GM19023 (cell line): ENCODE data around the gene HK3.

ENCODE experiments used
- ATAC-seq: cut with Tn5 transposase; IDR thresholded peaks from one replicate; pipeline ENCODE4 v1.9.1; 2021; ENCODE audit warnings: mild to moderate bottlenecking, moderate library complexity; ENCODE audit not compliant: unreplicated experiment

The HK3 gene

GRCh38 chr5:176899296-176899891 lies at the start of gene HK3:
Gene HK3 (minus strand): TSS chr5:176899346. CDS start chr5:176896159, 3,187 bp downstream.
- no peak for ATAC-seq

DNA sequence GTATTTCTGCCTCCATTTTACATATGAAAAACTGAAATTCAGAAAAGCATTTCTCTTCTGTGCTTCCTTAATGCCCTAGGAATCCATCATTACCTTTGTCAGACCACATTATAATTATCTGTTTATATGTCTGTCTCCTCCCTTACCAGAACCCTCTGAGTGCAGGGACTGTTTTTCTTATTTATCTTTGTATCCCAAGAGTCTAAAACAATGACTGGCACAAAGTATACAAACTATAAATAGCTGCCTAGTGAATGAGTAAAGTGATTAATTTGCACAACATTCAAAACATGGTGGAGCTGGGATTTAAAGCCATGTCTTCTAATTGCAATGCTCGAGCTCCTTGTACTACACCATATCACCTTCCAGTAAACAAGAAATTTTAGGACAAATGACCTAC lies 49.3 kb upstream of the HK3 start:
- ATAC-seq: no peak

DNA sequence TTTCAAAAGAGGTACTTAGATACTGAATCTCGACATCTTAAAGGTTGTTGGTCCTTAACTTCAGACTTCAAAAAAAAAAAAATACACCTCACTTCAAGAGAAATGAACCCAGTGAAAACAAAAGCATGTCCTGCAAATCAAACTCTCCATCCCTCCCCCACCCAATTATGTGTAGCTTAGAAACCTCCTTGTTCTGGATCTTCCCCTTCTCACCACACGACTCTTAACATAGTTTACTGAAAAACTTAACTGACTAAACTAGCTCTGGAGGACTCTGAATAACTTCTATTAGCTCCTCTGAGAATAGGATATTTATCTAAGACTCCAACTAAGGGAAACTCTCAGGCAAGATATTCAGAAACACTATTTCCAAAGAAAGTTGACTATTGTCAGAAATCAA lies 48.7 kb upstream of the HK3 start:
- ATAC-seq: no peak

DNA sequence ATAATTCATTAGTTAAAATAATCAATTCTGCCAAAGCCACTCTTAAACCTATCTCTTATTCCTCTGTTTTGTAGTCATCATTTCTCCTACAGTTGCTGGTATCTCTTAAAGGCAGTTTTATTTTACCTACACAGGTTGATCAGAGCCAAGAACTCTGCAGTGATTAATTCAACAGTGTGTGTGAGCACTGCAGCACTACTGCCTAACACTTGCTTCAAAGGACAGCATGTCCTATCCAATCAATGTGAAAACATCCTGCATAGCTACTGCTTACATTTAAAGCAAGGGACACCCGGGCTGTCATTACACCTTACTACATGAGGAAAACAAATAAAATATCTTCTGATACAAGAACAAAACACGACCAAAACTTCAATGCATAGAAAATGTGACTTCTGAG lies 45.1 kb upstream of the HK3 start:
- no peak for ATAC-seq

DNA sequence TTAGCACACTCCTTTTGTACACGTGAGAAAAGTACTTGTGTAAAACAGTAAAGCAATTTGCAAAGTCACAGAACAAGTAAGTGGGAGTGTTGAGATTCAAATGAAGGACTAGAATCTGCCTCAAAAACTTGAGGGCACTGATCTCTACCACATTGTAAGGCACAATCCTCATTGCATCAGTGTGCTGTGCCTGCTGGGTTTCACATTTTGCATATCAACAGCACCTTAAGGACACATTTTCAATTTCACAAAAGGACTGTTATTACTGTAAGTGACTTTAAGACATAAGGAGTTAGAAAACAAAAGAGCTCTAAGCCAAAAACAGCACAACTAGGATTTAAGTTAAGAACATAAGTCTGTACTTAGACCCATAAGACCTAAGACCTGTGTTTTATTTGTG lies 44.7 kb upstream of the HK3 start:
- ATAC-seq: no peak

DNA sequence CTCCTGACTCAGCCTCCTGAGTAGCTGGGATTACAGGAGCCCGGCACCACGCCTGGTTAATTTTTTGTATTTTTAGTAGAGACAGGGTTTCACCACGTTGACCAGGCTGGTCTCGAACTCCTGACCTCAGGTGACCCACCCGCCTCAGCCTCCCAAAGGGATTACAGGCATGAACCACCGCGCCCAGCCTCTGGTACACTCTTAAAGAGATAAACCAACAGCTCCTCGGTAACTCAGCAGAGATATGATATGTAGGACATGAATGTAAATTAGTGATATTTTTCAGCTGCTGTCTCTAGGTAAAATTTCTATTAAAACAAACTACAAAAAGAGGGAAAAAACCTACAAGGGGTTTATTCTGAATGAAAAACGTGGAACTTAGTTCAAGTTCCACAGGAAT lies 42.8 kb upstream of the HK3 start:
- no peak for ATAC-seq

DNA sequence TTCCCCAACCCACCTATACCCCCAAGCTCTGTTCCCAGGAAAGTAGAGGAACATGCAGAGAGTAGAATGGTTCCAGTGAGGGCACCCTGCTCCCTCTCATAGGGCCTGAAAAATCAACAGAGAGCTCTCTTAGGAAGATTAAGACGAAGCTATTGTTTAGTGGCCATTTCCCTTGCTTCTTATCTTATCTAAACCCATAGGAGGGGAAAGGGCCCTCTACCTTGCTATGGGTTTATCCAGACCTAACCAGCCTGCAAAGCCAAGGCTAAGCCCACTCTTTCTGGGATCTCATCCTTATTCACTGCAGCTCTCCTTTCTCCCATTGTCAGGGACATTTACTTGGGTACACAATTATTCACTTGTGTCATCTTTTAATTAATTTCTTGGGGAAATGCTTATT lies 39.3 kb upstream of the HK3 start:
- ATAC-seq: no peak

DNA sequence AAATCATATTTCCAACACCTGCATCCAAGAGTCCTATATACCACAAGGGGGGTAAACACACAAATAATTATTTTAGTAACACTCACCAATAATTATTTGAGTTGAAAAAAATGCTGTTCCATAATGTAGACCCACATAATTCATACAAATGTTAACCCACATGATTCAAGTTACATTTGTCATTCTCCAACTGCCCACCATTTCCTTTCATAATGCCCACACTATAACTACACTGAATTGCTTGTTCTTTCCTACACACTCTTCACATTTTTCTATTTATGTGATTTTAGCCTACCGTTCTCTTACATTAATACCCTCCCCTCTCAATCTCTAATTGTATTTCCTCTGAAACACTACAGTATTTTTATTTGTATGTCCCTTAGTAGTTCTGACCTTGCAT lies 35.9 kb upstream of the HK3 start:
- ATAC-seq: no peak

GRCh38 chr5:176934309-176934930 lies 35.3 kb upstream of the HK3 start:
- ATAC-seq: no peak

GRCh38 chr5:176929654-176930053 lies 30.5 kb upstream of the HK3 start:
- no peak for ATAC-seq

DNA sequence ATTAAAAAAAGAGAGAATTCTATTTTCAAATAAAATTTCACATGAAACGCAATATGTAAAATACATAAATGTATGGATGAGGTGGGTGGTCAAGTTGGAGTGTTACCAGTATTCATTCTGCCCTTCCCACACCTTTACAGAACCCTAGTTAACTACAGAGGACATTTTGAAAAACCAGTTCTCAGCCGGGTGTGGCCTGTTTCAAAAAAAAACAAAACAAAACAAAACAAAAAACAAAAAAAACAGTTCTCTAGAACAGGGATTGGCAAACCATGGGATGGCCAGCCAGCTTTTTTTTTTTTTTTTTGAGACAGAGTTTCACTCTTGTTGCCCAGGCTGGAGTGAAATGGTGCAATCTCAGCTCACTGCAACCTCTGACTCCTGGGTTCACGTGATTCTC lies 28.4 kb upstream of the HK3 start:
- ATAC-seq: no peak

DNA sequence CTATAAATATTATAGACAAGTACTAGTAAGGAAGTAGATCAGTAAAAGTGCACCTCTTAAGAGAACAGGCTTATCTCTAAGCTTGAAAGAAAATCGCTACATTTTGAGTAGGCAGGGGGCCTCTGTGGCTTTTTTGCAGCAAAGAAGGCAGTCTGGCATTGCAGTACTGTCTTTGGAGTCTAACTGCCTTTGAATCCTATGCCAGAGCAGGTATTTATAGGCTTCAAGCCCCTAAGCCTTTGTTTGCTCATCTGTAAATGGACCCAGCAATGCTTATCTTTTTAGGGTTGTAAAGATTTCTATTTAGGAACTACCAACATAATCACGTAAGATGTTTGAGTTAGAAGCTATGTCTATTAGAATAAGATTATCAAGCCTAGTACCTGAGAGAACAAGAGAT lies 23.7 kb upstream of the HK3 start:
- ATAC-seq: no peak

- ATAC-seq: no peak
Measured at GRCh38 chr5:176921714-176922113, 22.6 kb upstream of the HK3 start.

DNA sequence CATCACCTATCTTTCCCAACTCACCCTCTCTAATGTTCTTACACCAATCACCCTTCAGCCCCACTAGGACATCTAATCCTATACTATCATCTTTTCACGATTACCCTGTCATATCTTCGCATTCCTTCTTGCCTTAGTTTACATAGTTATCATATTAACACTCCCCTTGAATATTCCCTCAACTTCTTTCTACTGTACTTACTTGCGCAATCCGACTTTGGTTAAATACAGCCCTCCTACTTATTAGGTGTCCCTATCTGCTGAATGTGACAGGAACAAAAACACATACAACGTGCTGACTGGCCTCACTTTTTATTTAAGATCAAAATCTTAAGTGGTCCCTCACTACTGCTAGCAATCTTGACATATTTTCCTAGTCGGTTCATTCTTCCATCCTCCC lies 19.5 kb upstream of the HK3 start:
- ATAC-seq: no peak

DNA sequence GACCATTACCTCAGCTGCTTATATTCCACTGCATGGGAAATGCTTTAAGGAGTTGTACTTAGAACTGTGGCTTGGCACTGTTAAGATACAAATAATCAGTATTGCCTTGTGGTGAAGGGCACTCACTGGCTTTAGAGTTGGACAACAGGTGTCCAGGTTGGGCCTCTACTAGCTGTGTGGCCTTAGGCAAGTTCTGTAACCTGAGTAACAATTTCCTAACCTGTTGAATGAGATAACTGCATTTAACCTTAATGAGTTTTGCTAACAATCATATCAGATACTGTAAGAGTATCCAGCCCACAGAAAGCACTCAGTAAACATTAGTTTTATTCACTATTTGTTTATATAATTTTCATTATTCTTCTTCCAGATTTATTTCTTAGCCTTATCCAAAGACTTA lies 17.2 kb upstream of the HK3 start:
- no peak for ATAC-seq

DNA sequence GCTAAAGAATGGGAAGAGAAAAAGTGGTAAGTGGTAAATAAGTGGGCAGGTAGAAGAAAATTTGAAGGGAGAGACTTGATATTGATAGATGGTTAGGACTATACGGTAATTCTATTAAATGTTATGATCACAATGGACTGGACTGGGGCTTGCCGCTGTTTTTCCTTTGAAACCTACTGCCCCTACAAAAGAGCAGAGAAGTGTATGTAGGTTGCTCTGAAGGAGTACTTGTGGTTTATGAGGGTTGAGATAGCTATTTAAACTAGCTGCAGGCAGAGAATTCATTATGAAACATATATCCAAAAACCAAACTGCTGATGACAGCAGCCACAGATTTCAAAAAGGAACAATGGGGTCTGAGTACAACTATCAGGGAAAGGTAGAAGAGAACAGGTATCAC lies 16.8 kb upstream of the HK3 start:
- no peak for ATAC-seq

DNA sequence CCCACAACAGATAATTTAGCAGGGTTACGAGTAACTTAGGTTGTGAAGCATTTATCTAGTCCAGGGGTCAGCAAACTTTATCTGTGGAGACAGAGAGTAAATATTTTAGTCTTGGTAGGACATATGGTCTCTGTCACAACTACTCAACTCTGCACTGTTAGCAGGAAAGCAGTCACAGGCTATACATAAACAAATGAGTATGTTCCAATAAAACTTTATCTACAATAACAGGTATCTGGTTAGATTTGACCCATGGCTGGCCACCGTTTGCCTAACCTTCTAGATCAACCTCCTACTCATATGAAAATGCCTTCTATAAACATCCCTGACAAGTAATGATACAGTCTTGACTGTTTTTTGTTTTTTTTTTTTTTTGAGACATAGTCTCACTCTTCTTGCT lies 13.0 kb upstream of the HK3 start:
- no peak for ATAC-seq

- no peak for ATAC-seq
Measured at GRCh38 chr5:176908675-176909368, 9.7 kb upstream of the HK3 start.

DNA sequence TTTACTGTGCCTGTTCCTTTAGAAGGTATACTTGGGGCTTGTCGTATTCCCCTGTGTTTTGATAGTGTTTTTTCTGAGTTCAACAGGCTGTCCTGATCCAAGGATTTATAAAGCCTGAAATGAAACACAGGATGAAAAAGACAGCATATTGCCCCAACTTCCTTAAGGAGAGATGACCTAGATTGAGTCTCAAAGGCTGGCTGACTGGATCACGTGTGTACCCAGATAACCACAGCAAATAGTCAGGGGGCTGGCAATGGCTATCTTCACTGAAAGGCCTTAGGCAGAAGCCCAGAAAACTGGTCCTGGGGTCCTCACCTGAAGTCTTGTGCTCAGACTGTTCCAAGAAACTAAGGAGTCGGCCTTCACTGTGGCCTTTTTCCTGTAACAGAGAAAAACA lies 7.7 kb upstream of the HK3 start:
- ATAC-seq: no peak

GRCh38 chr5:176906126-176906525 lies 7.0 kb upstream of the HK3 start:
- no peak for ATAC-seq

DNA sequence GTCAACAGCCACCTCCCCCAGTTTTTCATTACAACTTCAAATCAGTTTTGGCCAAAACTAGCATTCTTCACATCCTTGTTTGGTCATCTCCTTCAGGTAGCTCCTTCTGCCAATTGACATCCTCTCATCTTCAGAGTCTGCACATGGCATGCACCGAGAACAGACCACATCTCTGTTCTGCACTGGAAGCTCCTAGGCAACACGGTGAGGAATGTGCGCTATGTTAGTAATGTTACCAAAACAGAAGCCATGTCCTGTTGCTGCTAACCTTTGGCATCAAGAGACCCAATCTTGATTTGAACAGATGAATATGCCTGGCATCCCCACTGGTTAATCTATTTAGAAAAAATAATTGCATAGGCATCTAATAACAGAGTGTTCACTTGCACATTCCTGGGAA lies 5.1 kb upstream of the HK3 start:
- no peak for ATAC-seq

DNA sequence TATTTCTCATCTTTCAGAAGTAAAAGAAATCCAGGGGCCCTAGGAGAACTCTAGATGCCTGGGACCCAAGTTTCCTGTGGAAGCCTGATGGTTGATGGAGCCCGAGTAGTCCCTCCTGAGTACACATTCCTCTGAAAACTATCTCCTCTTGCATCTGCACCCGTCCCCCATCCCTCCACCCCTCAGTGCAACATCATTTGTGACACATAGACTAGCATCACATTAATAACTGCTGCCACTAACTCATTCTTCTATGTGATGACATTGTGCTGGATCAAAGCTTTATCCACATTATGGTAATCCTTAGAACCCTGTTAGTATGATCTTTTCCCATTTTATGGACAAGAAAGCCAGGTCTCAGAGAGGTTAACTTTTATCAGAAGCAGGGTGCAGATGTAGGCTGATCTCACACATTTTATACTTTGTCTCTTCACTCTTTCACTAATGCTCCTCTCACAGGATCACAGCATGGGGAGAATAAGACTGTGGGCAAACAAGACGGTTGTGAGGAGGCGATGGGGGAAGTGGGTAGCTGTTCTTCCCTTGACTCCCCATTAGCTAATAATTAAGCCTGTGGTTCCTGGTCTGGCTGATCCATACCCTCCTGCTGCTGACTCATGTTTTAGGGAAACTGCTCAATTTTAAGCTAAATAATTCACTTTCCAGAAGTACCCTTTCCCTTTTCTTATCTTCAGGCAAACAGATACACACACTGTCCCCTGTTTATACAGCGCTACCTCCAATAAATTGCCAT lies 3.9 kb upstream of the HK3 start:
- ATAC-seq: no peak
